Lower leg skin (tissue), 4 donors: ENCODE results near the gene RBM45. TPM values are rescaled to one million over a fixed set of nuclear protein-coding genes. Genes with fewer than 3 reads are reported as not detected.

Experiments used
- DNase-seq, 2 donors: peaks; one replicate each; pipeline ENCODE4 v3.0.0-alpha.2; 2019; ENCODE audit warnings: low spot score in 2 of 2
- H3K4me3 ChIP-seq: fragments of 200-600 bp; sonication (generic); 2 replicates; pipeline ENCODE4 v1.5.1; 2017; ENCODE audit warnings: mild to moderate bottlenecking, low read depth; ENCODE audit not compliant: poor library complexity, severe bottlenecking
- POLR2A ChIP-seq, 2 donors: fragments of 450-650 bp; IDR thresholded peaks; one replicate each; pipeline ENCODE4 v1.6.1; 2016 to 2017; ENCODE audit warnings: antibody characterized with exemption in 2 of 2, mild to moderate bottlenecking in 1 of 2, moderate library complexity in 1 of 2
- WGBS, 2 donors: methylation state at CpG; one replicate each; pipeline ENCODE4 v1.1.5; 2018; 5-methylcytosine and 5-hydroxymethylcytosine counted together
- intact Hi-C: fragments of 100-400 bp; cut with DNase I; formaldehyde crosslinking; loops from one replicate; pipeline ENCODE4 v1.15.0; 2023; ENCODE audit warnings: low total_unique reads
- total RNA-seq, 4 donors: library from RNA; depleted of rRNA; stranded (reverse); fragments of >200 nt; gene quantifications; one replicate each; pipeline ENCODE4 v1.1.0, GENCODE V29; 2016
- TF ChIP-seq, protein P1 (sequence below), 3 donors: fragments of 450-650 bp; IDR thresholded peaks; one replicate each; pipeline ENCODE4 v1.5.1; 2016; ENCODE audit warnings: antibody characterized with exemption in 3 of 3, mild to moderate bottlenecking in 3 of 3, moderate library complexity in 2 of 3

RBM45 gene
- total RNA-seq, 4 donors from 2014 or later = 4.8 to 9.0 (median 8.4) TPM

DNA sequence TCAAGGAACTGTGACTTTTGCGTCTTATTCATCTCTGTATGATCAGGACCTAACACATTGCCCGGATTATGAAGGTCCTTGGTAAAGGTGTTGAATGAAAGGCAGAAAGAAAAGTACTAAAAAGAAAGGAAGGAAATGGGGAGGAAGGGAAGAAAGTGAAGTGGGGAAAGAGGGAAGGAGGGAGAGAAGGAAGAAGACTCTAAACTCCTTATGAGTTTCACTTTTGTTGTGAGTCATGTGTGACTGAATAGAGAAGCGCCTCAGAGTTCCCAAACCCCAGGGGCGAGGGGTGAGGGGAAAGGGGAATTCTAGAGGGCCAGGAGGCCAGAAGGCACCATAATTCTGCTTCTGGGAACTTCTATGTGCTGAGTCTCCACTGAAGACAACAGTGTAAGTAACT, 51.2 kb downstream of the RBM45 start:
- intact Hi-C loops = no loop called here
- H3K4me3 ChIP-seq = no peak overlapping the region
- 64 to 69% methylated on average over 4 of the region's 4 CpGs for WGBS, 2 donors
- TF ChIP-seq, protein P1, sequence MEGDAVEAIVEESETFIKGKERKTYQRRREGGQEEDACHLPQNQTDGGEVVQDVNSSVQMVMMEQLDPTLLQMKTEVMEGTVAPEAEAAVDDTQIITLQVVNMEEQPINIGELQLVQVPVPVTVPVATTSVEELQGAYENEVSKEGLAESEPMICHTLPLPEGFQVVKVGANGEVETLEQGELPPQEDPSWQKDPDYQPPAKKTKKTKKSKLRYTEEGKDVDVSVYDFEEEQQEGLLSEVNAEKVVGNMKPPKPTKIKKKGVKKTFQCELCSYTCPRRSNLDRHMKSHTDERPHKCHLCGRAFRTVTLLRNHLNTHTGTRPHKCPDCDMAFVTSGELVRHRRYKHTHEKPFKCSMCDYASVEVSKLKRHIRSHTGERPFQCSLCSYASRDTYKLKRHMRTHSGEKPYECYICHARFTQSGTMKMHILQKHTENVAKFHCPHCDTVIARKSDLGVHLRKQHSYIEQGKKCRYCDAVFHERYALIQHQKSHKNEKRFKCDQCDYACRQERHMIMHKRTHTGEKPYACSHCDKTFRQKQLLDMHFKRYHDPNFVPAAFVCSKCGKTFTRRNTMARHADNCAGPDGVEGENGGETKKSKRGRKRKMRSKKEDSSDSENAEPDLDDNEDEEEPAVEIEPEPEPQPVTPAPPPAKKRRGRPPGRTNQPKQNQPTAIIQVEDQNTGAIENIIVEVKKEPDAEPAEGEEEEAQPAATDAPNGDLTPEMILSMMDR (IDR thresholded peaks at IDR 0.05) = no peak
- TF ChIP-seq POLR2A (IDR thresholded peaks at IDR 0.05) = no peak
- DNase-seq = no peak

DNA sequence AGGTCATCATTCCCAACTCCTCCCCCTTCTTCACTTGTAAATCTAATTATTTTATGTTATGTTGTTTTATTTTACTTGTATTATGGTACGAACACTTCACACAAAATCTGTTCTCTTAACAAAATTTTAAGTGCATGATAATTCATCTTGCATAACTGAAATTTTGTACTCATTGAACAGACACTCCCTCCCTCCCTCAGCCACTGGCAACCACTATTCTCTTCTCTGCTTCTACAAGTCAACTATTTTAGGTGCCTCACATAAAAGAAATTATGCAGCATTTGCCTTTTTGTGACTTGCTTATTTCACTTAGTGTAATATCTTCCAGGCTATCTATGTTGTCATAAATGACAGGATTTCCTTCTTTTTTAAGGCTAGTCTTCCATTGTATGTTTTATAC, 51.7 kb downstream of the RBM45 start:
- DNase-seq = no peak
- intact Hi-C loops = no loop called here
- TF ChIP-seq POLR2A (IDR thresholded peaks at IDR 0.05) = no peak
- TF ChIP-seq, protein P1 (IDR thresholded peaks at IDR 0.05) = no peak
- H3K4me3 ChIP-seq = no peak overlapping the region
- 0 to 91% methylated on average over 1 of the region's 1 CpG for WGBS, 2 donors

DNA sequence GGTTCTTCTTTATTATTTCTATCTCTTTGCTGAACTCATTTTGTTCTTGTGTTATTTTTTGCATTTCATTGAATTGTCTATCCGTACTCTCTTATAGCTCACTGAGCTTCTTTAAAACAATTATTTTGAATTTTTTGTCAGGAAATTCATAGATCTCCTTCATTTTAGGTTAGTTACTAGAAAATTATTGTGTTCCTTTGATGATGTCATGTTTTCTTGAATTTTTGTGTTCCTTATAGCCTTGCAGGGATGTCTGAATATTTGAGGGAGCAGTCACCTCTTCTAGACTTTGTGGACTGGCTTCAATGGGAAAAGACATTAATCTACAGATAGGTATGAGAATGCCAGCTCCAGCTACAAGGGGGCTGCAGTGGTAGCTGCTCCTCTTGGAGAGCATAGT, 61.4 kb downstream of the RBM45 start:
- intact Hi-C loops = loop anchor here (5.0 kb wide), 1 partner anchor 1036 kb away; no protein-coding TSS in a partner anchor
- no peak for TF ChIP-seq POLR2A (IDR thresholded peaks at IDR 0.05)
- TF ChIP-seq, protein P1 (IDR thresholded peaks at IDR 0.05) = no peak
- WGBS, 2 donors = 93 to 100% methylated on average over 1 of the region's 1 CpG
- H3K4me3 ChIP-seq = no peak overlapping the region
- DNase-seq = no peak

DNA sequence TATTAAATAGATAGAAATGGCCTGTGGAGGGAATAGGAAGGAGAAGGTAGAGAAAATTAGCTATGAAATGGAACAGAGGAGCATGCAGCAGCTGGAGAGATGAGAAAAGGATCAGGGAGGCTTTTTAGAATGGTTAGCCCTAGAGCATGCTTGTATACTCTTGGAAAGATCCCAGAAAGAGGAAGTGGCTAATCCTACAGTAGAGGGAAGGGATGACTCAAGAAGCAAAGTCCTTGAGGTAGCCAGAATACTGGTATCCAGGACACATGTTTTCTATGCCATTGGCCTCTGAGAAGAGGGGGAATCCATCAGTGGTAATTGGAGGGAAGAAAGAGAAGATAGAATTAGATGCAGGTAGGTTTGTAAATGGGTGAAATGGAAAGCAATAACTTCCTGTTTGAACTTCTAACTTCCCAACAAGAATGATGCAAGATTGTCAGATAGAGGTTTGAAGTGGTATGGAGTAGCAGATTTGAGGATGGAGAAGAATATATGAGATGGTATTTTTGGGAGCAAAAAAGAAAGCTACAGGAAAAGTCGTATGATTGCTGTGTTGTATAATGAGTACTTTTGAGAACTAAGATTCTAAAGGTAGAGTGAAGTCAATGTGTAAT, 64.9 kb downstream of the RBM45 start:
- 80 to 81% methylated on average over 1 of the region's 1 CpG for WGBS, 2 donors
- no peak for DNase-seq
- intact Hi-C loops = no loop called here
- no peak for TF ChIP-seq POLR2A (IDR thresholded peaks at IDR 0.05)
- TF ChIP-seq, protein P1 (IDR thresholded peaks at IDR 0.05) = no peak
- no peak overlapping the region for H3K4me3 ChIP-seq

Other genes starting within 250 kb of the RBM45 start
- 1 to 10 TPM in 1 of 4 donors, under 1 TPM in 3; 0.11 to 1.2 (median 0.26) TPM for gene PDE11A, start 39.7 kb upstream of the RBM45 start, total RNA-seq
- gene OSBPL6, start 82.1 kb downstream of the RBM45 start, total RNA-seq = 10 to 100 TPM; 19.1 to 31.4 (median 21.6) TPM